K562 (cell line): ENCODE results near the gene SGMS1.

Source experiments
- EP300 ChIP-seq: IDR thresholded peaks from 2 replicates; pipeline ENCODE4 v1.6.1; 2012; ENCODE audit warnings: low read length, improper control_type of control experiment
- ETV5 ChIP-seq: sonication (generic); formaldehyde crosslinking; IDR thresholded peaks from 2 replicates; pipeline ENCODE4 v1.4.0; 2020; ENCODE audit warnings: low read depth, mild to moderate bottlenecking, missing genetic modification reagents
- GTF2B ChIP-seq: IDR thresholded peaks from 2 replicates; pipeline ENCODE4 v1.6.1; 2011; ENCODE audit not compliant: insufficient read length; ENCODE audit errors: extremely low read depth
- HDAC1 ChIP-seq, 2 experiments: fragments of 450-650 bp; IDR thresholded peaks; 2 replicates each; pipeline ENCODE4 v1.6.1; 2016 to 2017; ENCODE audit warnings: inconsistent platforms in 1 of 2, mild to moderate bottlenecking in 1 of 2, moderate library complexity in 1 of 2
- JUN ChIP-seq, 2 experiments: sonication (generic) in 1 of 2; formaldehyde crosslinking in 1 of 2; IDR thresholded peaks; 2 replicates each; pipeline versions ENCODE4 v1.6.1 to v1.8.0; 2012 to 2022; ENCODE audit warnings: borderline replicate concordance in 2 of 2, mild to moderate bottlenecking in 2 of 2, improper control_type of control experiment in 1 of 2, low read depth in 1 of 2, low read length in 1 of 2, missing genetic modification reagents in 1 of 2
- NKRF ChIP-seq: fragments of 450-650 bp; IDR thresholded peaks from 2 replicates; pipeline ENCODE4 v1.6.1; 2016; ENCODE audit warnings: borderline replicate concordance
- POLR2A ChIP-seq: fragments of 450-650 bp; conservative IDR thresholded peaks from 2 replicates; pipeline ENCODE4 v1.6.1; 2016
- SOX6 ChIP-seq: fragments of 450-650 bp; IDR thresholded peaks from 2 replicates; pipeline ENCODE4 v1.6.1; 2014; ENCODE audit warnings: mild to moderate bottlenecking
- TCF7L2 ChIP-seq: fragments of 150-350 bp; IDR thresholded peaks from 2 replicates; pipeline ENCODE4 v1.6.1; 2016; ENCODE audit warnings: low read depth, mild to moderate bottlenecking, low read length, moderate library complexity
- TFAM ChIP-seq: fragments of 250-450 bp; sonication (Bioruptor Pico); conservative IDR thresholded peaks from 2 replicates; pipeline ENCODE4 v1.5.0; 2021; ENCODE audit warnings: mild to moderate bottlenecking, moderate library complexity
- ZBTB34 ChIP-seq: fragments of 250-450 bp; sonication (Bioruptor Pico); IDR thresholded peaks from 2 replicates; pipeline ENCODE4 v1.8.0; 2021; ENCODE audit warnings: mild to moderate bottlenecking, moderate library complexity
- ZNF384 ChIP-seq: IDR thresholded peaks from 2 replicates; pipeline ENCODE4 v1.6.1; 2012; ENCODE audit warnings: low read depth, low read length, improper control_type of control experiment

- TF ChIP-seq HDAC1 (IDR thresholded peaks at IDR 0.05) (no peak), ZNF384 (no peak), ETV5 (CRISPR knock-in tag) (no peak), SOX6 (no peak), TCF7L2 (no peak), ZBTB34 (no peak), POLR2A (no peak), EP300 (no peak; the same call in 1 of the 2 replicates), JUN (IDR thresholded peaks at IDR 0.05; ENCODE audit: borderline replicate concordance, low read depth, low read length) (no peak), JUN (CRISPR knock-in tag; IDR thresholded peaks at IDR 0.05; ENCODE audit: borderline replicate concordance) (no peak), TFAM (CRISPR knock-in tag) (no peak), GTF2B (no peak), NKRF (no peak)
Measured at GRCh38 chr10:50603151-50603850, 20.5 kb downstream of the SGMS1 start.
